Measurements from ENCODE around the gene NATD1. TPM values are rescaled to one million over a fixed set of nuclear protein-coding genes. Genes with fewer than 3 reads are reported as not detected.

Gene NATD1
- polyA plus RNA-seq, 3 donors, result 12.8 to 17.2 (median 13.6) TPM

DNA sequence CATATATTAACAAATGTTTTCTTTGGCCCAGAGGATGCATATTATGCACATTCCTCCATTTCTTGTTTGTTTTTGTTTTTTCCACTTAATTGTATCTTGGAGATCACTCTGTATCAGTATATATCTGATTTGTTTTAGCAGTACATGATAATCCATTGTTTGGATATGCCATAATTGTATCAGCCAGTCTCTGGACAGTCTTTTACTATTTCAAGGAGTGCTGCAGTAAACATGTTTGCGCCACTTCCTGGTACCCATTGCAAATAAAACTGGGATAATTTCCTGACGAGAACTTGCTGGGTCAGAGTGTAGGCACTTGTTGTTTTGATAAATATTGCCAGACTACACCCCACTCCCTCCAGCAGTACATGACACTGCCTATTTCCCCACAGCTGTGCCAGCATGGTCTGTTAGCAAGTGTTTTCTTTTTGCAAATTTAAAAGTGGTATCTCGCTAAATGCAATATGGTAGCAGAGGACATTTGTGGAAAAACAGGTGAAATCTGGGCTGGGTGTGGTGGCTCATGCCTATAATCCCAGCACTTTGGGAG, 34.3 kb downstream of the NATD1 start:
- no peak for DNase-seq

DNA sequence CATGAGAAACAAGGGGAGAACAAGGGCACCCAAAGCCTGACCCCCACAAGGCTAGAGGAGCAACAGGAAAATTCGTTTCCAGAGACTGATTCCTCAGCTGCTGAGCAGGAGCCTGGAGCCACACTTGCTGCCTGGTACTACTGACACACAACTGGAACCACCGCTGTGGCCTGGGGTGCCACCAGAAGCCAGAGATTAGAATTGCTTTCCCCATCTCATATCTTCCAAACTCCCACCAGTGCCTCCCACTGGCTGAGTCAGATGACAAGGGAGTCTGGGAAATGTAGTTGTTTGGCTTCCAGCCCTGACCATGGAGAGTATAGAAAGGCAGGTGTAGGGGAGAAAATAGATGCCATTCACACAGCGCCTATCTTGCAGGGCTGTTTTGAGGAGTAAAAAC, 35.1 kb downstream of the NATD1 start:
- no peak for DNase-seq

DNA sequence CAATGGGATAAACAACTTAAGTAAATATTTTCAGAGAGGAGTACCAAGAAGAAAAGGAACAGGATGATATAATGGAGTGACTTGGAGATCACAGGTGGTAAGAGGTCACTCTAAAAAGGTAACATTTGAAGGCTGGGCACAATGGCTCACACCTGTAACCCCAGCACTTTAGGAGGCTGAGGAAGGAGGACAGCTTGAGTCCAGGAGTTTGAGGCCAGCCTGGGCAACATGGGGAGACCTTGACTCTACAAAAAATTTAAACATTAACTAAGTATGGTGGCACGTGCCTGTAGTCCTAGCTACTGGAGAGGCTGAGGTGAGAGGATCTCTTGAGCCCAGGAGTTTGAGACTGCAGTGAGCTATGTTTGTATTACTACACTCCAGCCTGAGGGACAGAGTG, 35.9 kb downstream of the NATD1 start:
- DNase-seq, result no peak

DNA sequence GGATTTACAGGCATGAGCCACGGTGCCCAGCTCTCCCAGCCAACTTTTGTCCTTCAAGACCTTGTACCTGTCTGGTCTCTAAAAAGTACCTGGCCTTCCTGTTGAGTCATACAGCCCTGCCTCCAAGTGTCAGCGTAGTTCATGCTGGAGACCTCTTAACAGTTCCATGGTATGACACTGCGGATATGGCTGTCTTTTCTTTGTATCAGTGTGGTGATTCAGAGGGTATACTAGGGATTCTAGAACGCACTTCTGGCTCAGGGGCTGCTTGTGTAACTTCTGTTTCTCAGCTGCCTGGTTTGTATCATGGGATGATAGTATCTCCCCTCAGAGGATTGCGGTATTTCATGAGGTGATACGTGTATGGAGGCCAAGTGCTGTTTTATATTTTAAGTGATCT, 37.3 kb downstream of the NATD1 start:
- no peak for DNase-seq

DNA sequence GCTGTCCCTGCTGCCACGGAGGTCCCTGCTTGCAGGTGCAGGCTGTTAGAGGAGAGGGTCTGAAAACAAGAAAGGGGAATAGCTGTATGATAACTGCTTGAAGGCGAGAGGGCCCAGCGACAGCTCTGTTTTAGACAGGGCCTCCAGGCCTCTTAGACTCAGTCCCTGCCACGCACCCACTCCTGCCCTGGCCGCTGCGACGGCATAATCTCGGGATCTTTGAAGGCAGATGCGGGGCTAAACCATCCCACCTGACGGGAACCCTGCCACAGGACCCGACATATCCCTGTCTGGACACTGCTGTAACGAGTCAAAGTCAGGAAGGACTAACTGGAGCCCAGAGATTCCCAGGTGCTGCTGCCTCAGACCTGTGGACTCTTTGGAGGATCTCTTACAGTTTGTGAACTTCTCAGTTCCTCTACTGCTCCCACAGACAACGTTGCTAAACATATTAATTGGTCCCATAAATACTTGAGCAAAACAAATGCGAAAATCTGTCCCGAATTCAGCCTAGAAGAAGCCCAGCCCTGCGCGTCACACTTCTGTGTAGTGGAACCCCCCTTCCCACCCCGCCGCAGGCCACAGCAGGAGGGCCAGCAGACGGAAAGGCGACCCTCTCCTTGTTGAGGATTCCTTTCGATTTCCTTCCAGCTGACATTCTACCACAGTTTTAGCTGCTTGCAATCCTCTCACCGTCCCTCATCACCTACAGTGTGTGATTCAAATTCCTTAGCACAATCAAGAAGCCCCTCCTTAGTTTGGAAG, 38.3 kb downstream of the NATD1 start:
- no peak for DNase-seq

DNA sequence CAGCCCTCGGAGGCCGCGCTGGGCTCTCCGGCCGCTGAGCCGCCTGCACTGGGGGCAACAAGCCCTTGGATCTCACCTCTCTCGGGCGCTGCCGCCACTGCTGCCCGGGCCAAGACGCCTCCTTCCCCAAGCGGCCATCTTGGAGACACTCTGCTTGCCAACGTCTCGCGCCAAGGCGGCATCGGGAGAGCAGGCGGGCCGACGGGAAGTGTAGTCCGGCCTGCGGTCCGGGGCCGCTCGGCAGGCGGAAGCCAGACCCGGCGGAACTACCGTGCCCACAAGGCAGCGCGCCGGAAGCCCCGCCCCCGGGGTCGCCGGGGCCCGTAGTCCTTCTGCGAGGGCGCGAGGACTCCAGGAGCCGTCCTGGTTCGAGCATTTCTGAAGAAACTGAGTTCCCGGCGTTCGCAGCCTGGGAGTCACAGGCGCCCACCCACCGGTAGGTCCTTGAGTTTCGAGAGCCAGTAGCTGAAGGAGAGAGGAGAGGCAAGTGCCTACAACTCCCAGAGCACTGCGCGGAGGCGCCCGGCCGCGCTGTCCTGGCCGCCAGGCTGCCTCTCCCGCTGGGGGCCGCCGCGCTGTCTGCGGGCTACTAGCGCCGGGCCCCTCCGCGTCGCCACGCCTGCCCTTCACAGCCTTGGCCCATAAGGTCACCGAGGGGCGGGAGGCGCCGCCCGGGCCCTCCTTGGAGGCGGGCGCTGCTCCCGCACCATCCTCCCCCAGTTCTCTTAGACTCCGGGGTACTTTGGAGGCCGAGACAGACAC, 39.0 kb downstream of the NATD1 start, which contains the start of gene TMEM11:
TMEM11 (minus strand) TSS at position 147 of the 762 bp plus-strand sequence; CDS start at position 138, 9 bp downstream.
- DNase-seq, result peak; percentile 93

DNA sequence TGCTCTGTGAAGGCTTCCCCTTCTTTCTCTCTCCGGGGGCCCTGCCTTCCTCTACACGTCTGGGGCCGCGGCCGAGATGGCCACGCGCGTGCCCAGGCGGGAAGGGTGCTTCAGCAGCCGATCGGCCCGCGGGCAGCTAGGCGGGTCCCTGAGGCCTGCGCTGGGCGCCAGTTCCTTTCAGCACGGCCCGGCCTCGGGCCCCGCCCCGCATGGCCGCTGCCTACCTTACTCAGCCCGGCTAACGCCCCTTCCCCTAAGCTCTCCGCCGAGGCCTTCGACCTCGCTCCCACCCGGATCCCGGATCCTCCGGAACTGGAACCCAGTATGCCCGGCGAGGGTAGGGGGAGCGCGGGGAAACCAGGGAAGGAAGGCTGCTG, 39.6 kb downstream of the NATD1 start:
- peak; percentile 34 for DNase-seq

DNA sequence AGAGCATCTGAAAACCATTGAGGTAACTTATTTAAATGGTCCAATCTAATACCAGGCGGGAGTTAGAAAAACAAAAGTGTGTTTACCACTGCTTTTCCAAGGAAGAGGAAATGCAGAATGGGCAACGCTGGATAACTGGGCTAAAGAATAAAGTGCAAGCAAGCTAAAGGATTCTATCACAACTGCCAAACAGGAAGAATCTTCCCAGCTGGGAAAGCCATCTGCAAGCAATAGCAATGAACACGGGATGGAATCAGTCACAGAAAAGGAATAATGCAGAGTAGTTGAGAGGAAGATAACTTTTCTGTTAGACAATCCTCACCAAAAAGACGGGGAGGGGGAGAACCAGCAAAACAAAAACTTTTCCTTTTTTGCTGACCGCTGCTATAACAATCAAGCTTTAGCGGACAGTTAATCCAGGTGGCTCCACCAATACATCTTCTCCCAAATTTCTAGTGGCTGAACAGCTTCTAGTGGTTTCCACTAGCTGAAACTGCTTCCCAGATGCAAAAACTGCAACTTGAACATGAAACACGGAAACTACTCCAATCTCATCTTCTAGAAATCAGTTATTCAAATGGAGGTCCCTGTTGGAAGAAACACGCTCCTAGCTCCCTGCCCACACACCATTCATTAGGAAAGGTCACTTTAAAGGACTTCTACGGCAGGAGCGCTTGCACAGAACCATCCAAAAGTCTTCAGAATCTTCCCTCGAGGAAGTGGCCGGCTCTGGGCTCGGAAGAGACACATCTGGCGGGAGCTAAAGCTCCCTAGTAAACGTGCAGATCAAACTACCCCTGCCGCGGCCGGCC, 40.2 kb downstream of the NATD1 start:
- no peak for DNase-seq

DNA sequence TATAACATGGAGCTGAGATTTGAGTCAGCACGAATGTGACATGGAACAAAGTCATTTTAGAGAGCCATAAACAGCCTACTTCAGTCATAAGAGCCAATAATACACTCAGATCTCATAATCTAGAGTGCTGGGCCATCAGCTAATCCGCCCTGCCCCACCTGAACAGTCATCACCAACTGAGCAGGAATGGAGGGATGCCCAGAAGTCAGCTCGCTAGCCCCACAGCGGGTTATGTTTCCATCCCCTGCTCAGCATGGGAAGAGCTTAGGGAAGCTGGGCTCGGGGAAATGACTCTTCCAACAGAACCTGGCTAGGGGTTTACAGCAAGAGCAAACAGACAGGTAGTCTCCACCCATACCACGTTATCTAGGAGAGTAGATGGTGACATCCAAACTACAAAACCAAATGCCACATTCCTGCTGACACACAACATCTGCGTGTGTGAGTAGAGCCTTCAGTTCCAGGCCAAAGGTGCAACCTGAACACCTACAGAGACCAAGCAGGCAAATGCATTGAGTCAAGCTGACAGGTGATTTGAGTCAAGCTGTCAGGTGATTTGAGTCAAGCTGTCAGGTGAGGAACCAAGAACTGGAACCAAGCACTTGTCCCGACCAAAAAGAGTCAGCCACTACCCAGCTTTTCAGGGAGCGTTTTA, 41.3 kb downstream of the NATD1 start:
- DNase-seq, result no peak

DNA sequence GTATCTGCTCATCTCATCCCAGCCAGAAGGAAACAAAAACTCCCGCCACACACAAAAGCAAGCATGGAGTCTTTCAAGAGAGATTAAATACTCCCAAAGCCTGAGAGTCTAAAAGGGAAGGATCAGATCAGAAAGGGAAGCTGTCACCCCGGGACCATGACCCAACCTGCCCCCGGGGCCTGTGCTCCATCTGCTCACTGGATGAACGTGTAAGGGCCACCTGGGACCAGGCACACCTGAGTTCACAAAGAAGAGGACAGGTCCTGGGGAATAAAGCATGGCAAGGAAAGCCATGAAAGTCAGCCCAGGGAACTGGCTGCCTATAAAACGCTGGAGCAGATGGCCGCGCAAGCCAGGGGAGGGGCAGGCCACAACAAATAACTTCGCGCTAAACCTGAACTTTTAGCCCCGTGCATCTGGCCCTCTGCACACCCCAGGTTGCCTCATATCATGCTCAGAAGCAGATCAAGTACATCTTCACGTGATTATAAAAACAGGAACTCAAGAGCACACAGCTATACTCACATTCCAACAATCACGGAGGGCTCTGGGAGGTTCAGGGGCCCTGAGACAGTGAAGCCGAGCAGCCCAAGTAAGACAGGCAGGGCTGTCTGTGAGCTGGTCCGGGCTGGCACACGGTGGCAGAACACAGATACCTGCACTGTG, 42.7 kb downstream of the NATD1 start:
- DNase-seq, result no peak

DNA sequence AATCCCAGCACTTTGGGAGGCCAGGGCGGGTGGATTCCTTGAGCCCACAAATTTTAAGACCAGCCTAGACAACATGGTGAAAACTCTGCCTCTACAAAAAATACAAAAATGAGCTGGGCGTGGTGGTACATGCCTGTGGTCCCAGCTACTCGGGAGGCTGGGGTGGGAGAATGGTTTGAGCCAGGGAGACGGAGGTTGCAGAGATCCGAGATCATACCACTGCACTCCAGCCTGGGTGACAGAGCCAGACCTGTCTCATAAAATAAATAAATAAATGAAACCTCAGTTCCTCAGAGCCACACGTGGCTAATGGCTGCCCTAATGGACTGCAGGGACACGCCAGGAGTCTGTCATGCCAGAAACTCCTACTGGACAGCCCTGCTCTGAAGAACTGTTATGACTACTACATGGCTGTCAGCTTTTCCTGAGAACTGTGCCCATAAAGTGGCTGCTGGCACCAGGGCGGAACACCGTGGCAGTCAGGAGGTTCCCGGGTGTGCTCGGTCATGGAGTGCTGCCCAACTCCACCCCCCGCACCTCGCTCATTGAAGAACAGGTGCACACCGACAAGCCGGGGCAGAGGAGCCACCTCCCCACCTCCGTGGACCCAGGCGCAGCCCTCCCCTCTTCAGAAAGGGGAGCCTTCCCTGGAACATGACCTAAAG, 43.6 kb downstream of the NATD1 start:
- DNase-seq, result no peak

DNA sequence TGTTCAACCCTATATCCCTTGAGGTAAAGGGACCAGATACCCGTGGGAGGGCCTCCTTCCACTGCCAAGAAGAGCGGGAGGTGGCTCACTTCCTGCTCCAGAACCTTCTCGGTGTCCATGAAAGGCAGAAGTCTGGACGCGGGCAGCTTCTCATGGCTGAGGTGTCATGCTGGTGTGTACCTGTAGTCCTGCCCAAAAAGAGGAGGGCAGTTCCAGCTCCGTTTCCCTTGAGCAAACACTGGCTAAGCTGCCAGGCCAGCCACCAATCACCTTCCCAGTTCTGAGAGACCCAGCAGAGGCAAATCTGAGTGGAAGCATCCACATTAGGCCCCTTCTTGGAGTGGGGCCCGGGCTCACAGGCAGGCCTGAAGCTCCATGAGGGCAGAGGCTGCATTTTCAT, 44.9 kb downstream of the NATD1 start:
- no peak for DNase-seq

DNA sequence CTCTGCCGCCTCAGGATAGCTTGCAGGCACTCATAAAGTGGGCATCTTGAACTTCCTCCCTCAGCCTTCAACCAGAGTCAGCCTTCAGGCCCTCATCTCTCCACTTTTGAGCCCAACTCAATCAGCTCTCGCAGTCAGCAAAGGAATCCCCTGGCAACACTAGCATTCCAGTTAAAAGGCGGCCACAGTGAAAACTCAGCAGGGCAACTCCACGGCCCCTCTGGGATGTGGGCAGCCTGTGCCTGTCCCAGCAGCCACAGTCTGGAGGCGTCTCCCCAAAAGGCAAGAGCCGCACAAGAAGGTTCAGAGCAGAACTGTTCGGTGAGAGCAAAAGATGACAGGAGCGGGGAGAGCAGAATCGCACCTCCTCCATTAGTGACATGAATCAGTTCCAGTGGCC, 48.3 kb downstream of the NATD1 start:
- no peak for DNase-seq

DNA sequence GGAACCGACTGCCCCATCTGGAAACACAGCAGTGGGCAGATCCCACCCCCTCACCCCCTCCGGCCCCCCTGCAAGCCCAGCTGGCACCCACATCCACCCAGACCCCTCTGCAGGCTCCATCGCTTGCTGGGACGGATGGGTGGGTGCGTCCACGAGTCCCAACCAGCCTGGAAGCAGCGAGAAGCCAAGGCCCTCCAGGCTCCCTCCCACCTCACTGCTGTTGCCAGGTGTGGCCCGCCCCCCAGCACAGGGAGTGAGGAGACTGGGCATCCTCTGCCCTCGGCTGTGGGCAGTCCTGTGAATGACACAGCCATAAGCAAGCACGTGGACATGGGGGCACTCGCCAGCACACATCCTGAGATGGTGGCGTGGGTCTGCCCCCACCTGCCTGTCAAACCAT, 50.7 kb downstream of the NATD1 start:
- DNase-seq, result no peak

DNA sequence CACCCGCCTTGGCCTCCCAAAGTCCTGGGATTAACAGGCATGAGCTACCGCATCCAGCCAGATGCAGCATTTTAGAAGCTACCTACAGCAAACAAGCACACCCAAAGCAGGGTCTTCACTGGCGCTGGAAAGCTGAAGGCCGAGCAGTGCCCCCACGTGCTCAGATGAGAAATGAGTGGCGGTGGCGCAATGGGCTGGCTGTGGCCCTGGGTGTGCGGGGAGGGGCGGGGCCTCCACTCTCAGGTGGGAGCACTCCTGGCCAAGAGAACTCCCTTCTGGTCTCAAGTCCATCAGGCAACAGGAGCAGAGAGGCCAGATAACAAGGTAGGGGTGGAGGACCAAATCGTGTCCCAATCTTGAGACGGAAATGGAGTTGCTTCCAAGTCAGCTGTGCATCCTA, 51.3 kb downstream of the NATD1 start:
- DNase-seq, result no peak

DNA sequence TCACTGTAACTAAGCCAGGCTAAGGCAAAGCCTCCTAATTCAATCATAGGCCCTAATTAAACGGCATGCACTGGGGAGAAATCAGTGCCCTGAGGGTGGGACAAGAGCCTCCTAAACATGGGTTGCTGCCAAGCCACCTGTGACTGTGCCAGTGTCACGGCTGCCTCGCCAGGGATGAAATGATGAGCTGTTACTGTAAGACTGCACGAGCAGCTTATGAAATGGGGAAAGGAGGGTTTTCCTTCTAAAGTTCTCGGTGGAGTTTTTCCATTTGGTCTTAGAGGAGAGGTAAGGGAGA, 52.0 kb downstream of the NATD1 start:
- no peak for DNase-seq

DNA sequence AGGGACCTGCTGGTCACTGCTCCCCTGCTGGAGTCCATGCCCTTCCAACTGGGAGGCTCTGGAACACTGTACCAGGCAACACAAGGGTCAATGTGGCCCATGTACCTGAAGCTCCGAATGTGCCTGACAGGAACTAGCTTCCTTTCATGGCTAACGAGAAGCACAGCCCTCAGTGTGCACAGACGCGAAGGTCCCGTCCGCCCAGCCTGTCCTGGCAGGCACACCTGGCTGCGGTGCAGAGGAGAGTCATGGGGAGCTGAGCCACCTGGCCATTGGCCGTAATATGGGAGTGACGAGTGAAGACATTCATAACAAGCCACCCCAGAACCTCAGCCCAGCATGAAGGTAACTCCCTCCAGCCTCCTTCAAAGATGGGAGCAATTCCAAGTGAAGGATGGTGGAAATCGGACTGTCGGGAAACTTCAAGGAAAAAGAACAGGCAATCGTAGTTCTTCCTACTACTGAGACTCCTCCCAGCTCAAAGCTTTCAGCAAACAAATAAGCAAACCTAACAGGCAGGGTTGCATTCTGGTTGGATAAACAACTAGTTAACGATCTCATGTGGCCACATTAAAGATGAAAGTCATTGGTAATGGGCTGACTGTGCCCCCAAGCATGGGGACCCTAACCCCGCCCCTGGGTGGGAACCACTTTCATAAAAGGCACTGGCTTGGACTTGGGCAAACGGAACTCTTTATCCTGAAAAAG, 52.5 kb downstream of the NATD1 start:
- no peak for DNase-seq

DNA sequence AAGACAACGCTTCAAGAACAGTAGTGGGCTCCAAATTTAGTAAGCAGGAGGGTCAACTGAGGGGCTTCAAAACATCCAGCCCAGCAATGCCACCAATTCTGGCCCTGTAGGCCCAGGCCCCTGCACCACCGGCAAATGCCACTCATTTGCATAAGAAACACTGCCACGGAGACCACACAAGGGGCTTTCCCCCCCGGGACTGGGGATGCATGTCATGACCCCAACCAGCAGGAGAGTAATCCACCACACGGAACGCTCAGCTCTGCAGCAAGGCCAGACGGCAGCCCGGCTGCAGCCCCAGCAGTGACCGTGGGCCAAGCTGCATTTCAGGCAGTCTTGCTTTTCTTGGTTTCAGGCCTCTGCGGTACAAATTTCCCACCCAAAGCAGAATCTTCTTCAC, 53.4 kb downstream of the NATD1 start:
- DNase-seq, result no peak

DNA sequence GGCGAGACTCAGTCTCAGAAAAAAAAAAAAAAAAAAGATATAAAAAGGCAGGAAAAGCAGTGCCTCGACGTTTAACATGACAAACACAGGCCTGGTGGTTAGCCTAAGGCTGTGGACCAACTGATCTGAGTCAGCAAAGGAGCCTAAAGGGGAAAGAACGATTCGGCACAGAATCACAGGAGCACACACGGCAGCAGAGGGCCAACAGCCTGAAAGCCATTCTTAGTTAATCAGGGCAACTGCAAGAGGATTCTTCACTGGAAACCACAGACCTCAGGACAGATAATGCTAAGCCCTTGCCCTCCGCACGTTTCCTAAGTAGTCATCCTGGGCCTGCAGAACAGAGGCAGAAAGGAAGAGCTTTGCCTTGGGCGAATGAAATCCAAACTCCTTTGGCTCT, 53.9 kb downstream of the NATD1 start:
- DNase-seq, result no peak

DNA sequence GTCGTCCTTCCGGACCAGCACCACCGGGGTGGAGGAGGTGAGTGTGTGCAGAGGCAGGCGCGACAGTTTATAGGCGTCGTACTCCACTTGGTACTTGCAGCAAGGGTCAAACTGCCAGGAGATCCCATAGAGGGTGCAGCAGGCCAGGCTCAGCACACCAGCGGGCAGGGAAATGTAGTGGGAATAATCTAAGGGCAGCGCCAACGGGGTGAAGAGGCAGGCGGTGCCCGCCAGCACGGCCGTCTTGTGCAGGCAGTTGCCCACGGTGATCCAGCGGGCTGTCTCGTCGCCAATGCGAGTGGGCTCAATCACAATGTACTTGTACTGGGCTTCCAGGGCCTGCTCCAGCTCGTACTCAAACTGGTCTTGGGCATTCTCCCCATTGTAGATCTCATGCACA, 54.8 kb downstream of the NATD1 start:
- DNase-seq, result no peak

All from renal pelvis (tissue), 4 donors.